Endothelial cell of umbilical vein (primary cell): ENCODE data around the gene SNPH. TPM values are rescaled to one million over a fixed set of nuclear protein-coding genes. Genes with fewer than 3 reads are reported as not detected.

ENCODE experiments used
- BruUV-seq: library from RNA; stranded (reverse); fragments of 400-500 nt; replicated peaks from 2 replicates; lab custom pipeline; 2021; lab: Mats Ljungman, UMichigan
- CTCF ChIA-PET: fragments of 300-600, 350-600 bp; sonication (Branson Sonifier 250); formaldehyde crosslinking; loops from one replicate; lab custom pipeline; 2021; ENCODE audit warnings: antibody characterized with exemption, inconsistent platforms; lab: Charles Lee
- POLR2A ChIA-PET: fragments of 300-600, 350-600 bp; sonication (Branson Sonifier 250); formaldehyde crosslinking; loops from one replicate; lab custom pipeline; 2021; ENCODE audit warnings: antibody characterized with exemption, inconsistent platforms; lab: Charles Lee
- DNase-seq: peaks from one replicate; pipeline ENCODE4 v3.0.0-alpha.2; 2011; ENCODE audit warnings: low read depth, low spot score
- FAIRE-seq: peaks from 2 replicates; lab custom pipeline; 2011; peaks lifted over from hg19 to GRCh38; lab: Jason Lieb, UNC
- H2AFZ ChIP-seq: 2 replicates; pipeline ENCODE4 v1.6.0; 2012; ENCODE audit warnings: low read depth, low read length, control low read depth, inconsistent platforms
- H3K27ac ChIP-seq: 2 replicates; pipeline ENCODE4 v1.5.1; 2011; ENCODE audit warnings: low read depth, mild to moderate bottlenecking, control low read depth, low read length, moderate library complexity; ENCODE audit not compliant: insufficient read depth
- H3K27me3 ChIP-seq, 2 experiments: 2 replicates each; pipeline versions ENCODE4 v1.6.0 to v1.6.1; 2011; ENCODE audit warnings: low read length in 2 of 2, mixed read lengths in 1 of 2; ENCODE audit not compliant: control insufficient read depth in 2 of 2, insufficient read depth in 2 of 2
- H3K36me3 ChIP-seq, 2 experiments: 2 replicates in 1 of 2; 3 replicates in 1 of 2; pipeline ENCODE4 v1.5.1; 2011; ENCODE audit warnings: low read length in 2 of 2, mild to moderate bottlenecking in 1 of 2, moderate library complexity in 1 of 2; ENCODE audit not compliant: control insufficient read depth in 2 of 2, insufficient read depth in 2 of 2; ENCODE audit errors: extremely low read depth in 1 of 2
- H3K4me1 ChIP-seq: 3 replicates; pipeline ENCODE4 v1.5.1; 2011; ENCODE audit warnings: mild to moderate bottlenecking, low read length; ENCODE audit not compliant: control insufficient read depth, insufficient read depth; ENCODE audit errors: extremely low read depth
- H3K4me2 ChIP-seq: 2 replicates; pipeline ENCODE4 v1.6.1; 2011; ENCODE audit warnings: low read length, control low read depth, mixed read lengths; ENCODE audit not compliant: insufficient read depth
- H3K4me3 ChIP-seq, 3 experiments: fragments of 200-600 bp in 1 of 3; sonication (generic), shearing (Covaris generic) in 1 of 3; replicated peaks in 1 of 3; 2 replicates each; pipeline ENCODE4 v1.5.1; 2011 to 2016; ENCODE audit warnings: control low read depth in 3 of 3, low read length in 3 of 3, mild to moderate bottlenecking in 2 of 3, inconsistent platforms in 1 of 3, low read depth in 1 of 3, moderate library complexity in 1 of 3; ENCODE audit not compliant: insufficient read depth in 1 of 3
- H3K79me2 ChIP-seq: 2 replicates; pipeline ENCODE4 v1.6.0; 2012; ENCODE audit warnings: low read length, inconsistent platforms; ENCODE audit not compliant: control insufficient read depth, insufficient read depth
- H3K9ac ChIP-seq: replicated peaks from 2 replicates; pipeline ENCODE3; 2011; ENCODE audit warnings: low read length, control low read depth; ENCODE audit not compliant: insufficient read depth; ENCODE audit errors: extremely low read depth
- H3K9me1 ChIP-seq: replicated peaks from 3 replicates; pipeline ENCODE4 v1.6.0; 2011; ENCODE audit warnings: mild to moderate bottlenecking, low read length; ENCODE audit not compliant: control insufficient read depth, insufficient read depth; ENCODE audit errors: extremely low read depth
- H3K9me3 ChIP-seq: replicated peaks from 2 replicates; pipeline ENCODE4 v1.5.1; 2012; ENCODE audit warnings: low read length, inconsistent platforms; ENCODE audit not compliant: control insufficient read depth, insufficient read depth
- H4K20me1 ChIP-seq: replicated peaks from 2 replicates; pipeline ENCODE3; 2011; ENCODE audit warnings: mild to moderate bottlenecking, low read length; ENCODE audit not compliant: control insufficient read depth, insufficient read depth; ENCODE audit errors: extremely low read depth
- EZH2 ChIP-seq: IDR thresholded peaks from 2 replicates; pipeline ENCODE4 v1.6.1; 2012; ENCODE audit warnings: borderline replicate concordance, low read depth, mild to moderate bottlenecking, moderate library complexity, low read length, inconsistent platforms; ENCODE audit not compliant: severe bottlenecking
- FOS ChIP-seq: IDR thresholded peaks from 2 replicates; pipeline ENCODE4 v1.6.1; 2011; ENCODE audit warnings: mild to moderate bottlenecking, low read length, moderate library complexity, borderline replicate concordance; ENCODE audit not compliant: insufficient read depth
- MYC ChIP-seq: IDR thresholded peaks from one replicate; pipeline ENCODE4 v1.6.1; 2011; ENCODE audit warnings: mild to moderate bottlenecking, low read depth, low read length
- POLR2AphosphoS5 ChIP-seq: IDR thresholded peaks from 2 replicates; pipeline ENCODE4 v1.6.1; 2012; ENCODE audit warnings: low read depth, mild to moderate bottlenecking, control low read depth, low read length, moderate library complexity; ENCODE audit not compliant: insufficient read depth
- dilution Hi-C: fragments of 300-500 bp; cut with MboI; formaldehyde crosslinking; loops from one replicate; pipeline ENCODE4 v1.15.0; 2019; ENCODE audit warnings: low sequenced_read_pairs; ENCODE audit not compliant: extremely low pct_ligation_motif_present
- intact Hi-C: fragments of 100-400 bp; cut with micrococcal nuclease; formaldehyde crosslinking; loops from one replicate; pipeline ENCODE4 v1.10.0; 2022
- polyA plus RNA-seq, 4 experiments: library from polyadenylated mRNA; depleted of rRNA in 3 of 4; stranded (reverse) in 3 of 4; unstranded in 1 of 4; fragments of >200 nt; gene quantifications; 2 replicates each; pipeline versions ENCODE4 v1.2.1 to v1.2.3, GENCODE V29; 2011 to 2012; ENCODE audit warnings: missing spikeins in 1 of 4
- total RNA-seq: library from RNA; stranded (reverse); gene quantifications from 2 replicates; pipeline ENCODE4 v1.2.3, GENCODE V29; 2021

SNPH gene
- total and polyA plus RNA-seq, 2 donors (not counting 3 experiments of a cell fraction or from before 2014, with no cell fraction given): 2.3 to 5.5 TPM

GRCh38 chr20:1300083-1300840 lies 34.2 kb downstream of the SNPH start:
- FAIRE-seq: no peak
- no peaks in the 10 kb centered on the region for H3K36me3 ChIP-seq
- no peaks in the 10 kb centered on the region for H3K9me1 ChIP-seq
- TF ChIP-seq MYC: no peak
- no peak overlapping the region for H3K4me3 ChIP-seq
- H3K27me3 ChIP-seq: no peaks in the 10 kb centered on the region
- intact Hi-C loops: loop anchor here (5.0 to 10.0 kb wide), 2 partner anchors 73 to 185 kb away; partner anchors contain the start of genes PSMF1 and RAD21L1
- no peaks in the 10 kb centered on the region for H3K9me3 ChIP-seq
- no peaks in the 10 kb centered on the region for H4K20me1 ChIP-seq
- H2AFZ ChIP-seq: peak overlapping the region; percentile 10
- no peaks in the 10 kb centered on the region for H3K79me2 ChIP-seq
- H3K9ac ChIP-seq: no peak overlapping the region
- dilution Hi-C loops: loop anchor here (25.0 kb wide), 1 partner anchor 137 kb away; no protein-coding TSS in a partner anchor
- no peak for DNase-seq
- peak overlapping the region; percentile 27 for H3K4me2 ChIP-seq
- ChIA-PET CTCF (interaction anchor here (0.9 to 1.2 kb wide), 9 partner anchors 13 to 204 kb away, joined by 3 to 6 read pairs (median 4); partner anchors contain the start of genes NSFL1C and SIRPB2), POLR2A (no interaction called here)
- H3K4me1 ChIP-seq: peaks cover 12% of the 10 kb centered on the region
- no peak overlapping the region for H3K27ac ChIP-seq
- no TSS peak for BruUV-seq

GRCh38 chr20:1301031-1301529 lies 35.0 kb downstream of the SNPH start:
- no peaks in the 10 kb centered on the region for H3K79me2 ChIP-seq
- intact Hi-C loops (loop anchor here (5.0 to 10.0 kb wide), 2 partner anchors 74 to 186 kb away; partner anchors contain the start of genes PSMF1 and RAD21L1), dilution Hi-C loops (loop anchor here (25.0 kb wide), 1 partner anchor 136 kb away; no protein-coding TSS in a partner anchor)
- peak overlapping the region; percentile 27 for H3K4me2 ChIP-seq
- no TSS peak for BruUV-seq
- FAIRE-seq (peak; percentile 71), DNase-seq (peak; percentile 64)
- H3K27ac ChIP-seq: no peak overlapping the region
- no peak overlapping the region for H3K4me3 ChIP-seq
- TF ChIP-seq POLR2AphosphoS5 (peak; percentile 34), FOS (peak; percentile 71), EZH2 (no peak)
- POLR2A ChIA-PET: interaction anchor here (0.7 kb wide), 1 partner anchor 317 kb away, joined by 3 read pairs; no protein-coding TSS in a partner anchor
- H3K4me1 ChIP-seq: peaks cover 12% of the 10 kb centered on the region
- no peaks in the 10 kb centered on the region for H3K27me3 ChIP-seq
- no peaks in the 10 kb centered on the region for H3K9me1 ChIP-seq
- peaks cover 0 to 5% of the 10 kb centered on the region in 2 experiments for H3K36me3 ChIP-seq
- H4K20me1 ChIP-seq: no peaks in the 10 kb centered on the region
- H2AFZ ChIP-seq: peak overlapping the region; percentile 10
- H3K9me3 ChIP-seq: no peaks in the 10 kb centered on the region
- CTCF ChIA-PET: interaction anchor here (1.0 to 1.2 kb wide), 8 partner anchors 12 to 203 kb away, joined by 3 to 6 read pairs (median 4); partner anchors contain the start of genes NSFL1C and SIRPB2
- H3K9ac ChIP-seq: no peak overlapping the region
